HL-60 (cell line): ENCODE measurements around the gene ATP10B.

Experiments
- DNase-seq, 2 experiments: peaks; one replicate each; pipeline ENCODE4 v3.0.0-alpha.2; 2010 to 2020; ENCODE audit warnings: low read depth in 1 of 2, low spot score in 1 of 2
- H3K27ac ChIP-seq: fragments of 250-450 bp; sonication (Bioruptor Pico); replicated peaks from 2 replicates; pipeline ENCODE4 v1.5.1; 2020; ENCODE audit warnings: mild to moderate bottlenecking, moderate library complexity
- H3K27me3 ChIP-seq: fragments of 250-450 bp; sonication (Bioruptor Pico); 2 replicates; pipeline ENCODE4 v1.5.1; 2021; ENCODE audit warnings: mild to moderate bottlenecking, moderate library complexity; ENCODE audit not compliant: insufficient read depth, poor library complexity, severe bottlenecking
- H3K4me3 ChIP-seq: replicated peaks from 2 replicates; pipeline ENCODE4 v1.5.1; 2011; ENCODE audit warnings: mild to moderate bottlenecking, control low read depth, low read length; ENCODE audit not compliant: insufficient read depth
- CTCF ChIP-seq: IDR thresholded peaks from one replicate; pipeline ENCODE4 v1.5.1; 2011; ENCODE audit warnings: low read length, control low read depth, inconsistent platforms; ENCODE audit not compliant: insufficient read depth
- GABPA ChIP-seq: IDR thresholded peaks from 2 replicates; pipeline ENCODE4 v1.6.1; 2012; ENCODE audit warnings: low read depth
- POLR2AphosphoS5 ChIP-seq: IDR thresholded peaks from 2 replicates; pipeline ENCODE4 v1.6.1; 2012; ENCODE audit warnings: low read depth
- REST ChIP-seq: IDR thresholded peaks from 2 replicates; pipeline ENCODE4 v1.6.1; 2012; ENCODE audit warnings: low read depth; ENCODE audit not compliant: insufficient replicate concordance
- SPI1 ChIP-seq: IDR thresholded peaks from 2 replicates; pipeline ENCODE4 v1.6.1; 2012; ENCODE audit warnings: low read depth, mild to moderate bottlenecking, borderline replicate concordance

Gene ATP10B

GRCh38 chr5:160792732-160793529 lies 59.1 kb downstream of the ATP10B start:
- TF ChIP-seq POLR2AphosphoS5: no peak
- no peak for TF ChIP-seq SPI1
- TF ChIP-seq CTCF: no peak
- TF ChIP-seq REST: no peak
- no peak for TF ChIP-seq GABPA
- DNase-seq: no peak
- Histone ChIP-seq H3K27ac (no peak overlapping the region), H3K27me3 (no peaks in the 10 kb centered on the region), H3K4me3 (no peak overlapping the region)

GRCh38 chr5:160792281-160792680 lies 59.7 kb downstream of the ATP10B start:
- DNase-seq: no peak
- TF ChIP-seq SPI1: no peak
- no peak for TF ChIP-seq REST
- no peak for TF ChIP-seq CTCF
- no peak for TF ChIP-seq GABPA
- TF ChIP-seq POLR2AphosphoS5: no peak
- Histone ChIP-seq H3K27me3 (no peaks in the 10 kb centered on the region), H3K4me3 (no peak overlapping the region), H3K27ac (no peak overlapping the region)

GRCh38 chr5:160789219-160789859 lies 62.7 kb downstream of the ATP10B start:
- H3K27ac ChIP-seq: no peak overlapping the region
- no peak overlapping the region for H3K4me3 ChIP-seq
- no peak for DNase-seq
- H3K27me3 ChIP-seq: no peaks in the 10 kb centered on the region
- TF ChIP-seq REST: no peak
- TF ChIP-seq GABPA: no peak
- no peak for TF ChIP-seq CTCF
- no peak for TF ChIP-seq POLR2AphosphoS5
- TF ChIP-seq SPI1: no peak
